K562 (cell line): ENCODE results near the gene ULBP2.

Experiments
- CBFA2T3 ChIP-seq: fragments of 450-650 bp; IDR thresholded peaks from 2 replicates; pipeline ENCODE4 v1.6.1; 2017
- KLF10 ChIP-seq: fragments of 250-450 bp; sonication (Bioruptor Pico); IDR thresholded peaks from 2 replicates; pipeline ENCODE4 v1.6.1; 2021; ENCODE audit warnings: matching md5 sums
- NFYB ChIP-seq: IDR thresholded peaks from 2 replicates; pipeline ENCODE4 v1.6.1; 2011; ENCODE audit warnings: mild to moderate bottlenecking, moderate library complexity; ENCODE audit not compliant: insufficient read length; ENCODE audit errors: extremely low read depth
- POLR3A ChIP-seq: IDR thresholded peaks from 2 replicates; pipeline ENCODE4 v1.6.1; 2011; ENCODE audit warnings: borderline replicate concordance, mild to moderate bottlenecking, moderate library complexity; ENCODE audit not compliant: insufficient read length, insufficient read depth; ENCODE audit errors: extremely low read depth
- SP2 ChIP-seq: IDR thresholded peaks from 2 replicates; pipeline ENCODE4 v1.6.1; 2011; ENCODE audit warnings: mild to moderate bottlenecking, low read depth, low read length, moderate library complexity; ENCODE audit not compliant: poor library complexity, severe bottlenecking; ENCODE audit errors: extremely low read depth
- ZBTB17 ChIP-seq: fragments of 450-650 bp; formaldehyde crosslinking; IDR thresholded peaks from 2 replicates; pipeline ENCODE4 v1.4.0; 2020; ENCODE audit warnings: mild to moderate bottlenecking
- ZFX ChIP-seq: sonication (generic); formaldehyde crosslinking; IDR thresholded peaks from 2 replicates; pipeline ENCODE4 v1.8.0; 2022; ENCODE audit warnings: mild to moderate bottlenecking, missing genetic modification reagents, moderate library complexity
- ZNF76 ChIP-seq: fragments of 250-450 bp; sonication (Bioruptor Pico); IDR thresholded peaks from 2 replicates; pipeline ENCODE4 v1.4.0; 2020; ENCODE audit warnings: mild to moderate bottlenecking, moderate library complexity, borderline replicate concordance
- TF ChIP-seq, protein P1 (sequence below): fragments of 250-450 bp; sonication (Bioruptor Pico); IDR thresholded peaks from 2 replicates; pipeline ENCODE4 v1.8.0; 2021; ENCODE audit warnings: borderline replicate concordance, mild to moderate bottlenecking, moderate library complexity; ENCODE audit not compliant: poor library complexity, severe bottlenecking
- TF ChIP-seq, protein P2 (sequence below), 3 experiments: IDR thresholded peaks in 2 of 3; conservative IDR thresholded peaks in 1 of 3; 2 replicates each; pipeline ENCODE4 v1.5.1; 2011 to 2012; ENCODE audit warnings: low read length in 3 of 3, mild to moderate bottlenecking in 3 of 3, control low read depth in 2 of 3, improper control_type of control experiment in 1 of 3, inconsistent platforms in 1 of 3, low read depth in 1 of 3, mixed read lengths in 1 of 3, moderate library complexity in 1 of 3; ENCODE audit not compliant: insufficient read depth in 2 of 3
- TF ChIP-seq, protein P3 (sequence below): fragments of 450-650 bp; formaldehyde crosslinking; IDR thresholded peaks from 2 replicates; pipeline ENCODE4 v1.4.0; 2022; ENCODE audit warnings: missing genetic modification characterization
- TF ChIP-seq, protein P4 (sequence below): fragments of 250-450 bp; sonication (Bioruptor Pico); IDR thresholded peaks from 2 replicates; pipeline ENCODE4 v1.5.1; 2021; ENCODE audit warnings: mild to moderate bottlenecking

DNA sequence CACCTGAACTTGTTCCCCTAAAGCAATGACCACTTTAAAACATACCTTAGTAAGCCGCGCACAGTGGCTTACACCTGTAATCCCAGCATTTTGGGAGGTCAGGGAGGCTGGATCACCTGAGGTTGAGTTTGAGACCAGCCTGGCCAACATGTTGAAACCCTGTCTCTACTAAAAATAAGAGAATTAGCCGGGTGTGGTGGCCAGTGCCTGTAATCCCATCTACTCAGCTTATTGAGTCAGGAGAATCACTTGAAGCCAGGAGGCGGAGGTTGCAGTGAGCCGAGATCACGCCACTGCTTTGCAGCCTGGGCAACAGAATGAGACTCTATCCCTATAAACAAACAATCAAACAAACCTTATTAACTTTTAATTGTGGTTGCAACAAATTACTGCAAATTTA lies 42.3 kb upstream of the ULBP2 start:
- TF ChIP-seq CBFA2T3, result no peak
- TF ChIP-seq, protein P1, sequence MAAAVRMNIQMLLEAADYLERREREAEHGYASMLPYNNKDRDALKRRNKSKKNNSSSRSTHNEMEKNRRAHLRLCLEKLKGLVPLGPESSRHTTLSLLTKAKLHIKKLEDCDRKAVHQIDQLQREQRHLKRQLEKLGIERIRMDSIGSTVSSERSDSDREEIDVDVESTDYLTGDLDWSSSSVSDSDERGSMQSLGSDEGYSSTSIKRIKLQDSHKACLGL (CRISPR knock-in tag), result no peak
- no peak for TF ChIP-seq NFYB
- no peak for TF ChIP-seq ZBTB17 (CRISPR knock-in tag)
- TF ChIP-seq, protein P2, sequence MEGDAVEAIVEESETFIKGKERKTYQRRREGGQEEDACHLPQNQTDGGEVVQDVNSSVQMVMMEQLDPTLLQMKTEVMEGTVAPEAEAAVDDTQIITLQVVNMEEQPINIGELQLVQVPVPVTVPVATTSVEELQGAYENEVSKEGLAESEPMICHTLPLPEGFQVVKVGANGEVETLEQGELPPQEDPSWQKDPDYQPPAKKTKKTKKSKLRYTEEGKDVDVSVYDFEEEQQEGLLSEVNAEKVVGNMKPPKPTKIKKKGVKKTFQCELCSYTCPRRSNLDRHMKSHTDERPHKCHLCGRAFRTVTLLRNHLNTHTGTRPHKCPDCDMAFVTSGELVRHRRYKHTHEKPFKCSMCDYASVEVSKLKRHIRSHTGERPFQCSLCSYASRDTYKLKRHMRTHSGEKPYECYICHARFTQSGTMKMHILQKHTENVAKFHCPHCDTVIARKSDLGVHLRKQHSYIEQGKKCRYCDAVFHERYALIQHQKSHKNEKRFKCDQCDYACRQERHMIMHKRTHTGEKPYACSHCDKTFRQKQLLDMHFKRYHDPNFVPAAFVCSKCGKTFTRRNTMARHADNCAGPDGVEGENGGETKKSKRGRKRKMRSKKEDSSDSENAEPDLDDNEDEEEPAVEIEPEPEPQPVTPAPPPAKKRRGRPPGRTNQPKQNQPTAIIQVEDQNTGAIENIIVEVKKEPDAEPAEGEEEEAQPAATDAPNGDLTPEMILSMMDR (IDR thresholded peaks at IDR 0.05 in 2 of 3, conservative IDR thresholded peaks at IDR 0.05 in 1 of 3; ENCODE audit: insufficient read depth in 2 of 3, low read depth in 1 of 3, low read length in 3 of 3), result no peak
- TF ChIP-seq, protein P3, sequence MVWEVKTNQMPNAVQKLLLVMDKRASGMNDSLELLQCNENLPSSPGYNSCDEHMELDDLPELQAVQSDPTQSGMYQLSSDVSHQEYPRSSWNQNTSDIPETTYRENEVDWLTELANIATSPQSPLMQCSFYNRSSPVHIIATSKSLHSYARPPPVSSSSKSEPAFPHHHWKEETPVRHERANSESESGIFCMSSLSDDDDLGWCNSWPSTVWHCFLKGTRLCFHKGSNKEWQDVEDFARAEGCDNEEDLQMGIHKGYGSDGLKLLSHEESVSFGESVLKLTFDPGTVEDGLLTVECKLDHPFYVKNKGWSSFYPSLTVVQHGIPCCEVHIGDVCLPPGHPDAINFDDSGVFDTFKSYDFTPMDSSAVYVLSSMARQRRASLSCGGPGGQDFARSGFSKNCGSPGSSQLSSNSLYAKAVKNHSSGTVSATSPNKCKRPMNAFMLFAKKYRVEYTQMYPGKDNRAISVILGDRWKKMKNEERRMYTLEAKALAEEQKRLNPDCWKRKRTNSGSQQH (CRISPR knock-in tag), result no peak
- TF ChIP-seq SP2, result no peak
- TF ChIP-seq ZNF76 (CRISPR knock-in tag), result no peak
- TF ChIP-seq POLR3A, result no peak
- TF ChIP-seq, protein P4, sequence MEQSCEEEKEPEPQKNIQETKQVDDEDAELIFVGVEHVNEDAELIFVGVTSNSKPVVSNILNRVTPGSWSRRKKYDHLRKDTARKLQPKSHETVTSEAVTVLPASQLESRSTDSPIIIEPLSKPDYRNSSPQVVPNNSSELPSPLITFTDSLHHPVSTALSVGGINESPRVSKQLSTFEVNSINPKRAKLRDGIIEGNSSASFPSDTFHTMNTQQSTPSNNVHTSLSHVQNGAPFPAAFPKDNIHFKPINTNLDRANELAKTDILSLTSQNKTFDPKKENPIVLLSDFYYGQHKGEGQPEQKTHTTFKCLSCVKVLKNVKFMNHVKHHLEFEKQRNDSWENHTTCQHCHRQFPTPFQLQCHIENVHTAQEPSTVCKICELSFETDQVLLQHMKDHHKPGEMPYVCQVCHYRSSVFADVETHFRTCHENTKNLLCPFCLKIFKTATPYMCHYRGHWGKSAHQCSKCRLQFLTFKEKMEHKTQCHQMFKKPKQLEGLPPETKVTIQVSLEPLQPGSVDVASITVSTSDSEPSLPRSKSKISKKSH (CRISPR knock-in tag), result no peak
- TF ChIP-seq ZFX (CRISPR knock-in tag), result no peak
- no peak for TF ChIP-seq KLF10
